OCI-LY1 (cell line): ENCODE results near the gene NDRG4.

Experiments
- CTCF ChIP-seq: fragments of 200-600 bp; sonication (generic), shearing (Covaris generic); IDR thresholded peaks from 2 replicates; pipeline ENCODE4 v1.5.1; 2017; ENCODE audit warnings: mild to moderate bottlenecking, antibody characterized with exemption, low read length, moderate library complexity, mixed read lengths
- EZH2 ChIP-seq: fragments of 200-600 bp; sonication (generic), shearing (Covaris generic); IDR thresholded peaks from 2 replicates; pipeline ENCODE4 v1.8.0; 2017; ENCODE audit warnings: borderline replicate concordance, mixed run types, mild to moderate bottlenecking, antibody characterized with exemption, low read length, moderate library complexity, mixed read lengths

GRCh38 chr16:58478427-58478826, 21.5 kb upstream of the NDRG4 start:
- TF ChIP-seq EZH2 (no peak), CTCF (no peak)
